ENCODE results near the gene NOTUM.
"Not testable (repeated sequence)": the region's sequence is repeated elsewhere in the genome, so short reads cannot be mapped to it uniquely, and the experiment has no call there.

Gene NOTUM

DNA sequence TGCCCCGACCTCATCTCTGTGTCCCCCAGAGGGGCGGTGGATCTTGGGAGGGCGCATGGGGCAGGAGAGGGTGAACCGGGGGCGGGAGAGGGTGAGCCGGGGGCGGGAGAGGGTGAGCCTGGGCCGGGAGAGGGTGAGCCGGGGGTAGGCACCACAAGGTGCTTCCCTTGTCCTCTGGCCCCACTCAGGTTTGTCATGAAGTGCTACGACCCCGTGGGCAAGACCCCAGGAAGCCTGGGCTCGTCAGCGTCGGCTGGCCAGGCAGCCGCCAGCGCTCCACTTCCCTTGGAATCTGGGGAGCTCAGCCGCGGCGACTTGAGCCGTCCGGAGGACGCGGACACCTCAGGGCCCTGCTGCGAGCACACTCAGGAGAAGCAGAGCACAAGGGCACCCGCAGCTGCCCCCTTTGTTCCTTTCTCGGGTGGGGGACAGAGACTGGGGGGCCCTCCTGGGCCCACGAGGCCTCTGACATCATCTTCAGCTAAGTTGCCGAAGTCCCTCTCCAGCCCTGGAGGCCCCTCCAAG lies 35.3 kb upstream of the NOTUM start:
- no peak for DNase-seq (ENCODE audit: low spot score)

DNA sequence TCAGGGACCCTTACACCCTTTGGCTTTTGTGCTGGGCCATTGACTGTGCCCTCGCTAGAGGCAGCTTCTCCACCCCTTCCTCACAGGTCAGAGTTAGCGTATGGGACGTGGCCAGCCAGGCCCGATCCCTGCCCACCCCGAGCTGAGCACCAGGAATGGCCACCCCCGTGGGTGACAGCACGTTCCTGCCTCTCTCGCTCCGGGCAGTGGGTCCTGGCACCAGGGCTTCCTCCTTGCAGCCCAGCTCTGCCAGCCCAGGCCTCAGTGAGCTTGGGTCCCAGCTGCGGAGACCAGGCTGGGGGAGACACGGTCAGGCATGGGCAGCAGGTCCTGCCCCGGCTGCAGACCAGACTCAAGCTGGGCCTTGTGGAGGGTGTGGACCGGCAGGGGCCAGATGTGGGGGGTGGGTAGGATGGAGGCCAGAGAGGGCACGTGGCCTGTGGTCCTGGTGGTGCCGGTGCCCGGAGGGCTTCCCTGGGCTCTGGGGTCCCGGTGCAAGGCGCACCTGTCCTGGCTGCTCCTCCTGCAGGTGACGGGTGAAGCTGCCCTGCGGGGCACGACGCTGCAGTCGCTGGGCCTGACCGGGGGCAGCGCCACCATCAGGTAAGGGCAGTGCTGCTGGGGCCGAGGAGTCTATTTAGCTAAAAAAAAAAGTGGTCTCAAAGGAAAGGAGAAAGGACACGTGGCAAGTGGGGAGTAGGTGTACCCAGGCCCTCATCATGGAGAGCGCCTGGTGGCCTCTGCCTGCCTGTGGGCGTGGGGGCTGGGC lies 34.7 kb upstream of the NOTUM start:
- DNase-seq (ENCODE audit: low spot score), result no peak

DNA sequence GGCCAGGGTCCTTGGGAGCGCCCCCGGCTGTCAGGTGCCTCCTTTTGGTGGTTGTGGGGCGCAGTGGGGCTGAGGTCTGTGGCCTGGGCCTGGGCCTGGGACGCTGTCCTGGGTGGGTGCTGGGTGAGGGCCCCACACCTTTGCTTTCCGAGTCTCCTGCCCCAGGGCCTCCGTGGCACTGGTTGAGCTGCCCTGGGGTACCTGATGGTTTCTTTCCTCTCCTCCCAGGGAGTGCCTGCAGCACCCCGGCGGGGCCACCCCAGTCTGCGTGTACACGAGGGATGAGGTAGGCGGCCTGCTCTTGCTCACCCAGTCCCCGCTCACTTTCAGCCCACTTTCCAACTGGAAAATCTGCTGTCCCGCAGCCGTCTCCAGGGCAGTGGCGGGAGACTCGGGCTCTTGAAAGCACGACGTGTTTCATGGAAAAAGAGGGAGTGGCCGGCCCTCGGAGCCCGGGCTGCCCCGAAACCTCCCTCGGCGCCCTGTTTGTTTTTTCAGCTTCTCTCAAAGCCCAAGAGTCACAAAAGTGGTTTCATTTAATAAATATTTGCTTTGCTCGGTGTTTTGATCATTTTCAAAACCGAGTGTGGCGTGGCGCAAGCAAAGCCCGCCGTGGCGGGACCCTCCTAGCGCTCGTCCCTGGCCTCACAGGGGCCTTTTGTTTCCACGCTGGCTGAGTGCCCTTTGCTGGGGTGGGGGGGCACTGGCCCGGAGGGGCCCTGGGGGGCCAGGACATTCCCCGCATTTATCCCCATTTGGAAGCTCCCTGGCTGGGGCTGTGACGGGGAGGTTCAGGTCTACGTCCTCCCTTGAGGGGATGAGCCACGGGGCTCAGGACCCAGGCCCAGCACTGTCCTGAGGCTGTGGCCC lies 33.8 kb upstream of the NOTUM start:
- no peak for DNase-seq (ENCODE audit: low spot score)

DNA sequence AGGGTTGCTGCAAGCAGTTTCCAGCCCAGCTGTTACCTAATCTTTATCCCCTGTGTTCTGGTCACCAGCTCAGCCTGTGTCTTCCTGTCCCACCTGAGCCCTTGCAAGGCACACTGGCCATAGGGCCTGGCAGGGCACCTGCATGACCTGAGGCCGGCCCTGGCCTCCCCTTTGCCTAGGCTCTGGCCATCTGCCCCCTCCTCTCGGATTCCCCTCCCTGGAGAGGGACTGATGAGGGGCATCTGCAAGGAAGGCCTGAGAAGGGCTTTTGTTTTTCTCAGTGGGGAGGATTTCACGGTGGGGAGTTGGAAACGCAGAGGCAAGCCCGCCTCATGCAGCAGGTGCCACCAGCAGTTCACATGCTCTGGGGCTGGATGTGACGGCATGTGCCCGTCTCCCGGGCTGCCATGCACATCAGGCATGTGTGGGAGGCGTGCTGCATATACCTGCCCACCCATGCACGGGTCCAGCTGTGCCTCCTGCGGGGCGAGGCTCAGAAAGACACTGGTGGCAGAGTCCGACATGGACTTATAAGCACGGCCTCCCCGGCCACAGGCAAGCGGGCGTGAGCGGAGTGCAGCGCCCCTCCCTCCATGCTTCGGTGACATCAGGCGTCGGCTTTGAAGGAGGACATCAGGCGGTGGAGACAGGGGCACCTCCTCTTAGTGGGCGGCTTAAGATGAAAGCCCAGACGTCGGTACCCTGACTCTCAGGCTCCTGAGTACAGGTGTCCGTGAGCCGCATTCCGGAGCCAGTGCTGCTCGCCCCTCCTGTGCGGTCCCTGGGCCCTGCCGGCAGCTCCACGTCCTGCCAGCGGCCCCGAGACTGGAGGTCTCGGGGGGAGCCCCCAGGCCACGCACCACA lies 33.0 kb upstream of the NOTUM start:
- DNase-seq (ENCODE audit: low spot score), result no peak

- no peak for DNase-seq (ENCODE audit: low spot score)
These were observed 31.5 kb upstream of the NOTUM start for GRCh38 chr17:81992306-81993102.

GRCh38 chr17:81991684-81992305 lies 30.8 kb upstream of the NOTUM start:
- DNase-seq (ENCODE audit: low spot score), result no peak

DNA sequence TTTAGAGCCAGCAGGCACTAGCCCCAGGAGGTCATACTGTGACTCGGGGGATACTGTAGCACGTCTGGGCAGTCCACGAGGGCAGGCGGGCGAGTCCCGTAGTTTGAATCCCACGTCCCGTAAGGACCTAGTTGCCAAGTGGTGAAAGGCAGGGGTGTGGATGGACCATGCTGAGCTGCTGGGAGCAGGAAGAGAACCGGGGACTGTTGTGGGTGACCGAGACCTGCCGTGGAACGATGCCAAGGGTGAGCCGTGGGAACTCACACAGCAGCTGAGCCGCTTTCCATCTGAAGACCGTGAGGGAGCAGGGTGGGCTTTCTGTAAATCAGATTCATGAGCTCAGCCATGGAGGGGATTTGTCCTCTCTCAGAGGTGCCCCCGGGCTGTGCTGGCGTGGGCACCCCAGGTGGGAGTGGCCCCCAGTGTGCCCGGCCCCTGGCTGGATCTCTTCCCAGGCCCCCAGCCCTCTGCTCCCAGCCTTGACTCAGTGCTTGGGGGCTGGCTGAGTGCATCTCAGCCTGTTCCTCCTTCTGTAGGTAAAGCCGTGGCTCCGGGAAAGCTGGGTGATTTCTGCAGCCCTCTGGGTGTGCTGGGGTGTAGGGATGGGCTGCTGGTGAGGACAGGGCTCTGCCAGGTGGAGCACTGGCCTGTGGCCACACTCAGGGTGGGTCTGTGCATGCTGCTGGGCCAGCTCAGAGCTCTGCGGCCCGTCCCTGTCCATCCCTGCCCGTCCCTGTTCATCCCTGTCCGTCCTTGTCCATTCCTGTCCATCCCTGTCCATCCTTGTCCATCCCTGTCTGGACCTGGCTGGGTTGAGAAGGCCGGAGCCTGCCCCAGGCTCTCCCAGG lies 30.1 kb upstream of the NOTUM start:
- DNase-seq (ENCODE audit: low spot score), result no peak

DNA sequence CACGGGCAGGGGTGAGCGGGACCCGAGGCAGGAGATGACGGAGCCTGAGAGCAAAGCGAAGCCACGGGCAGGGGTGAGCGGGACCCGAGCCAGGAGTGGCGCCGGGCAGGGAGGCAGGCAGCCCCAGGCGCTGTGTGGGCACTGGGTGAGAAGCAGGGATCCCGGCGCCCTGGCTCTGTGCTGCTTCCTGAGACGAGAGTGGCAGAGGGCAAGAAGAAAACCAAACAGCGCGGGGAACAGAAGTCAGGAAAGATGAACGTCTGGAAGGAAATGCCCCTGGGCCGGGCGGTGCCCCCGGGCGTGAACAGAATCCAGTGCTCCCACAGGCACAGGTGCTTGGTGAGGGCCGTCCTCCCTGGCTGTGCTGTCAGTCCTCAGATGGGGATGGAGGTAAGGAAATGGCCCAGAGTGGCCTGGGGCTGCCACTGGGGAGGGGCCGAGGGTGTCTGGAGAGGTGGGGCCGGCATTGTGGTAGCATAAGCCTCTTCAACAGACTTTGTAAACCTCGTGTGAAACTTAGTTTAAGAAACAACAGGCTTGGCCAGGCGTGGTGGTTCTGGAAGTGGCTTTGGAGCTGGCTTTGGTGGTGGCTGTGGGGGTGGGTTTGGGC lies 26.3 kb upstream of the NOTUM start:
- no peak for DNase-seq (ENCODE audit: low spot score)

DNA sequence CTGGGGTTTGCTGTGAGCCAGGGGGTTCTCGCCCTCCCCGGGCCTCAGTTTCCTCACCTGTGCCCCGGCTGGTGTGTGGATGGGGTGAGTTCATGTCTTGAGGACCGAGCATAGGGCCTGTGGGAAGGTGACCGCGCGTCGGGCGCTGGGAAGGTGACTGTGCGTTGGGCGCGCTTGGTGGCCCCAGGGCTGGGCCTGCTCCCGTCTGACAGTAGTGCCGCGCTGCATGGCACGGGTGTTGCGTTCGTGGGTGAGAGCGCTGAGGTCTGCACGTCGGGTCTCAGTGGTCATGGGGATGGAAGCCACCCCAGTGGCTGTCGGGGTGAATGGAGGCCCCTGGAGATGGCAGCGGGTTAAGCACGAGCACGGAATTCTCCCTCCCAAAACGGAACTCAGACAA lies 25.6 kb upstream of the NOTUM start:
- DNase-seq (ENCODE audit: low spot score), result no peak

- no peak for DNase-seq (ENCODE audit: low spot score)
These were observed 23.9 kb upstream of the NOTUM start for GRCh38 chr17:81984773-81985410.

GRCh38 chr17:81983639-81984373 lies 22.8 kb upstream of the NOTUM start:
- no peak for DNase-seq (ENCODE audit: low spot score)

DNA sequence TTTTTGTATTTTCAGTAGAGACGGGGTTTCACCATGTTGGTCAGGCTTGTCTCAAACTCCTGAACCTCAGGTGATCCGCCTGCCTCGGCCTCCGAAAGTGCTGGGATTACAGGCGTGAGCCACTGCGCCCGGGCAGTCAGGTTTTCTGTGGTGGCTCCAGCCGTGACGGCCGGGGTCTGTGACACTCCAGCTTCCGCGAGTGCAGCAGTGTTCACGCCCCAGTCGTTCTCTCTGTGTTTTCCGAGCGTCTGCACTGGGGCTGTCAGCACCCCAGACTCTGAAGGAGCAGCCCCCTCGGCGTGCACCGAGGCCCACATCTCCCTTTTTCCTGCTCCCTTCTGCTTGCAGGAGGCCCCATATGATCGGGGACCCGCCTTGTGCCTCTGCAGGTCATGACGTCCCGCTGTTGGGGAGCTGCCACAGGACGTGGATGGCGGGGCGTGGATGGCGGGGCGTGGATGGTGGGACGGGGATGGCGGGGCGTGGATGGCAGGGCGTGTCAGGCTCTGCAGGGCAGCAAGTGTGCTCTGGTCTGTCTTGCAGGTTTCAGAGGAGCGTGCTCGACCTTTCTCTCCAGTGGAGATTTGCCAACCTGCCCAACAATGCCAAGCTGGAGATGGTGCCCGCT lies 22.1 kb upstream of the NOTUM start:
- DNase-seq (ENCODE audit: low spot score), result no peak

DNA sequence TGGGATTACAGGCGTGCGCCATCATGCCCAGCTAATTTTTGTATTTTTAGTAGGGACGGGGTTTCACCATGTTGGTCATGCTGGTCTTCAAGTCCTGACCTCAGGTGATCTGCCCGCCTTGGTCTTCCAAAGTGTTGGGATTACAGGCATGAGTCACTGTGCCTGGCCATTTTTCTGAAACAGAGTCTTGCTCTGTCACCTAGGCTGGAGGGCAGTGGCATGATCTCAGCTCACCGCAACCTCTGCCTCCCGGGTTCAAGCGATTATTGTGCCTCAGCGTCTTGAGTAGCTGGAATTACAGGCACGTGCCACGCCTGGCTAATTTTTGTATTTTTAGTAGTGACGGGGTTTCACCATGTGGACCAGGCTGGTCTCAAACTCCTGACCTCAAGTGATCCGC lies 20.5 kb upstream of the NOTUM start:
- not testable (repeated sequence) for DNase-seq (ENCODE audit: low spot score)

DNA sequence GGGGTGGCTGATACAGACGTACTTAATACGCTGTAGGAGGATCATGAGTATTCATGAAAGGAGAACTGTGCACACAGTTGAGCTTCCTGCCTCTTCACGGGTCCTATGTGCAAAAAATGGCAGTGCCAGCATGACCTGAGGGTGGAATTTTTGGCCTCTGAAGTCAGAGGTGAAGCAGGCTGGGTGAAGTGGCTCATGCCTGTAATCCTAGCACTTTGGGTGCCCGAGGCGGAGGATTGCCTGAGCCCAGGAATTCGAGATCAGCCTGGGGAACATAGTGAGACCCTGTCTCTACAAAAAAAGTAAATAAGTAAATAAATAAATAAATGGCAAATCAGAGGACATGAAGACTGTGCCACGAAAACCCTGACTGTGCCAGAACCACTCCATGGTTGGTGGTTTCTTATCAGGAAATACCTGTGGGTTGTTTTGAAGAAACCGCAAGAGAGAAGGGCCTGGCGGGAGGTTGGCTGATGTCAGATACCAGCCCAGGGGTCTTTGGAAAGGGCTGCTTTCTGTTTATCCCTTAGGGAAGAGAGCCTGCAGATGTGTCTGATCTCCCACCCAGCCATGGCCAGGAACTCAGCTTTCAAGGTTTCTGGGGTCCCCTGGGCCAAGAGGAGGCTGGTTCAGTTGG lies 19.8 kb upstream of the NOTUM start:
- no peak for DNase-seq (ENCODE audit: low spot score)

DNA sequence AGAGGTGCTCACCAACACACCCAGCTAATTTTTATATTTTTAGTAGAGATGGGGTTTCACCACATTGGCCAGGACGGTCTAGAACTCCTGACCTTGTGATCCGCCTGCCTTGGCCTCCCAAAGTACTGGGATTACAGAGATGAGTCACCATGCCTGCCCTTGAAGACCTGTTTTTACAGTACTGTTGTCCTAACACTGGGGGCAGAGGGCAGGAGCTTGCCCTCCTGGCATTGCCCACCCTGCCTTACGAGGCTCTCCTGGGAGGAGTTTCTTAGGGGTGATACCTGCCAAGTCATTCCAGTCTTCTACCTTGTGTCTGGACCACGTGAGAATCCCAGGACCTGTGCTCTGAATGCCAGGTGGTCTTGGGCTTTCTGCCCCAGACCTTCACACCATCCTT lies 19.1 kb upstream of the NOTUM start:
- DNase-seq (ENCODE audit: low spot score), result no peak

DNA sequence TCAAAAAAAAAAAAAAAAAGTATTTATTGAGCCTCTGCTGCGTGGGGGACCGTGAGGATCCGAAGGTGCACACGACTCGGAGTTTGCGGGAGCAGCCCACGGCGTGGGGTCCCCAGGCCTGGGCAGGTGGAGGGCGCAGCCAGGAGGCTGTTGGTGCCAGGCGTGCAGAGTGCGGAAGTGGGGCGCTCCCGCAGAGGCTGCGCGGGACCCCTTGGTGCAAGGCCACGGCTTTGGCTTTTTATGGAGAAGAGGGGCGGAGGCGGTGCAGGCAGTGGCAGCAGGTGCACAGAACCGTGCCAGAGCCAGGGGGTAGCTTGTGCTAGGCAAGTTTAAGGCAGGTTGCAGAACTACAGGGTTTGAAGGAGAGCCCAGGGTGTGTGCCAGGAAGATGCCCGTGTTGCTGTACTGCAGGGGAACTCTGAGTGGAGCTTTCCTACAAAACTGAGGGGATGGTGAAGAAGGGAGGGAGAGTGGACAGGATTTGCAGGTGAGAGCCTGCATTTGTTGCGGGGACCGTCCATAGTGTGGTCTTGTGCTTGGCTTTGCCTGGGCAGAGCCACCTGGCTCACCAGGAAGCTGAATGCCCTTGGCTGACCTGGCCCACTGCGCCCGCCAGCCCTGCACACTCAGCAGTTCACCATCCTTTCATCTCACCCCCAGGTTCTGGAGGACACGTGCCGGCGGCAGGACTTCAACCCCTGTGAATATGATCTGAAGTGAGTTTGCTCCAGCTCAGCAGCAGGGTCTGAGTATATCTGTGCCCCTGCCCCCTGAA lies 17.7 kb upstream of the NOTUM start:
- DNase-seq (ENCODE audit: low spot score), result no peak
